ENCODE measurements around the gene ABLIM2. TPM values are rescaled to one million over a fixed set of nuclear protein-coding genes. Genes with fewer than 3 reads are reported as not detected.

ABLIM2 gene
- total RNA-seq, 1 donor from 2014 or later: 18.4 TPM

DNA sequence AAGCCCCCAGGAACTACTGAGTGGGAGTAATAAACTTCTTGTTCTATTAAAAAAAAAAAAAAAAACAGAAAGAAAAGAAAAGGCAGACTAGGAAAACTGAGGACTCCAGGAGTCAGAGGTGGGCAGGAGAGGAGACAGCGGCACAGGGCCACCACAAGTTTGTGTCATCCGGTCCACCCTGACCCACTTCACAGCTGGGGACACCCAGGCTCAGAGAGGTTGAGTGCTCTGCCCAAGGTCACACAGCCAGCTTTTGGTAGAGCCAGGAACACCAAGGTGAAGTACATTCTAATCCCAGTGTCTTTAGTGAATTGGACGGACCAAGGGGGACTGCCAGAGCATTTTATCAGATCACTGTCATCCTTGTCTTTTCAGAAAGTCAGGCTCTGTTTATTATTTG, 16.4 kb upstream of the ABLIM2 start:
- no peak for DNase-seq

DNA sequence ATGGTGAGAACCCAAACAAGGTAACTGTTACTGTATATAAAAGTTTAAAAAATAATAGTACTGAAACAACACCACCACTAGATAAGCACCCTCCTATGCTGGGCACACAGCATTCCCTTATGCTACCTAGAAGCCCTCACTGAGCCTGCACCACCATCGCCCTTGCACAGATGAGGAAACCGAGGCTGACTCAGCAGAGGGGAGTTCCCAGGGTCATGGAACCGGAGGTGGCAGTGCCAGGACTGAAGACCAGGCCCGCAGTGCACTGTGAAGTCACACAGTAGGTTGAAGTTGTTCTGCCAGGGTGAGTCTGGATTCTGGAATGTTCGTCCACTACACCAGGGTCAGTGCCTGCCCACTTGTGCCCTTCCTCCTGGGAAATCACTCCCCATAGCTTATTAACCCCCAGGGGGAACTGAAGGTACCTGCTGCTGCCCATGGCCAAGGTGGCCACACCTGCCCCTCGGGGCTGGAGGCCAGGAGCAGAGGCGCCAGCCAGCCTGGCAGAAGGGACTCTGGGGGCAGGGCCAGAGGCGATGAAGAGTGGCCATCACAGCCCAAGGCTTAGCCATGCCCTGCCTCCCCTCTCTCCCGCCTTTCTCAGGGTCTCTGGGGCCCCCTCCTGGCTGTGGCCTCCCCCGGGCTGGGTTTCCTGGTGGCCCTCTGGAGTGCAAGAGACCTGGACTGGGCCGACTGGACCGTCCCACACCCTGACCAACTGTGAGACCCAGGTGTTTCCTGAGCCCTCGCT, 15.1 kb upstream of the ABLIM2 start:
- no peak for DNase-seq

DNA sequence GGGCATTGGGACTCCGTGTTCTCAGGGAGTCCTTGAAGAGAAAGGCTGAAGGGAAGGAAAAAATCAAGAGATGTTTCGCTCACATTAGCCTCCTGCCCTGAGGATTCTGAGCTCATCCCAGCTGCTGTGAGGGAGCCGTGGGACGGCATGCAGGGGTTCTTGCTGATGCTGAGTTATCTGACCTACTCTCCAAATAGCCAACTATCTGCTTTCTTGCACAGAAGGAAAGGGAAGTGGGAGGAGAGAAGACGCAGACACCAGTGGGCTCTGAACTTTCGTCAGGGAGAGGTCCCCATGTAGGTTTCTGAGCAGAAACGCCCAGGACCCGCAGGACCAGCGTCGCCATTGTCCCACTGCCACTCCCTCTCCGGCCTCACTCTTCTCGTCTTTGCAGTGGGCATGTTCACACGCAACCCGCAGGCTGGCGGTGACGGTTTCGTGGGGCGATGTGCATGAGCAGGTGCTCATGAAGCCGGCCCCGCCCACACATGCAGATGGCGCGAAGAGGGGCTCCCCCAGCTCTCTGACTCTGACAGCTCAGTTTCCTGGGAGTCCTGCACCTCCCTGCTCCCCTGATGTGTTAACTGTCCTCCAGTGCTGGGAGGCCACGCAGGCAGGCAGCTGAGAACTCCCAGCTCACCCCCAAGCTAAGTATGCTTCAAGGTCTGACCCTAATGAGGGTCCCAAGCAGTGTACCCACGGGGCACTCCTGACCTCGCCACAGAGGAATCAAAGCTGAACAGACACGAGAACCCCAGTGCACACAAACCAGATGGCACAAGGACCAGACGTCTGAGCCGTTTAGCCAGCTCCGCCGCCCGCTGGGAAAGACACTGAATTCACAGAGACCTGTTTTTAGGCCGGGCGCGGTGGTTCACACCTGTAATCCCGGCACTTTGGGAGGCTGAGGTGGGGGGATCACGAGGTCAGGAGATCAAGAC, 13.6 kb upstream of the ABLIM2 start:
- no peak for DNase-seq

DNA sequence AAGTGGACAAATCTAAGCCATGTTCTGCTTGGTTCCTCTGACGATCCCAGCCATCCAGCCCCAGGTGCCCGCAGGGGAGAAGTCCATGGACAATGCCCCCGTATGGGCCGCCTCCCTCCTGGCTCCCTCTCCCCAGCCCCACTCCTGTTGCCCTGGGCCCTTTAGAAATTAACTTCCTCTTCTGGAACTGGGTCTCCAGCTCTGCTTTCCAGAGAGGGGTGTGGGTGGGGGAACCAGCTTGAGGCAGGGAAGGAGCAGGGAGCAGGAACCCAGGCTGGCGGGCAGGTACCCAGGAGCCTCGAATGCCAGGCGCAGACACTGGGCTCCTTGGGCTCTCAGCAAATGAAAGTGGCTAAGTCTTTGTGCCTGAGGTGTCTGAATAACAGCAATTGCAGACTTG, 12.7 kb upstream of the ABLIM2 start:
- no peak for DNase-seq

DNA sequence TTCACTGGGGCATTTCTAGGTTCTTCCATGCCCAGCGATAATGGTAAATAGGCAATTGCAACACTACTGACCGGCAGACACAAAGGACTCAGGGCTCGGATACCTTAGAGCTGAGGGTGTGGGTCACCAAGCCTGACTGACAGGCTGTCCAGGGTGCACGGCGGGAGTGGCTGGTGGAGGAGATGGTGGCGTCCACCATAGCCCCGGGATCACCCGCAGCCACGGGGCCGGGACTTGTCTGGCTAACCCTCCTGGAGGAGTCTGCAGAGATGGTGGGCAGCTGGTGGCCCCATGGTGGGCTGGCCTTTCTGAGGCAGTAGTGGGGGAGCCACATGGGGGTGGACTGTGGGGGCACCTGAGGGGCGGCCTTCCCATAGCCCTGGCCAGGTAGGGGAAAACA, 11.7 kb upstream of the ABLIM2 start:
- DNase-seq: no peak

DNA sequence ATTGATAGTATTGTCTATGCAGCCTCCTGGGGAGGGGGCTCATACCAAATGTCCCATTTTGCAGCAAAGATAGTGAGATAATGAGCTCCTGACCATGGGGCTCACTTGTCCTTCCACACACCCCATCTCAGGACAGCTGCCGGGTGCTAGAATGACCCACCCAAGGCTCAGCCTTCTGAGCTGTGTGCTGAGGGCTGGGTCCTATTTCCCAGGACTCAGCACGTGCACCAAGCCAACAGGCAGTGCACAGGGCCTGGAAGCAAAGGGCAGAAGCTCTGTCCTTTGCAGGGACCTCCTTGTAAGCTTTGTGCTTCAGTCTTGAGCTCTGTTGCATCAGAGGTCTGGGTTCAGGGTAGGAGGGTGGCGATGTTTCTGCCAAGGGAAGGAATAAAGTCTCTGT, 11.2 kb upstream of the ABLIM2 start:
- DNase-seq: no peak

DNA sequence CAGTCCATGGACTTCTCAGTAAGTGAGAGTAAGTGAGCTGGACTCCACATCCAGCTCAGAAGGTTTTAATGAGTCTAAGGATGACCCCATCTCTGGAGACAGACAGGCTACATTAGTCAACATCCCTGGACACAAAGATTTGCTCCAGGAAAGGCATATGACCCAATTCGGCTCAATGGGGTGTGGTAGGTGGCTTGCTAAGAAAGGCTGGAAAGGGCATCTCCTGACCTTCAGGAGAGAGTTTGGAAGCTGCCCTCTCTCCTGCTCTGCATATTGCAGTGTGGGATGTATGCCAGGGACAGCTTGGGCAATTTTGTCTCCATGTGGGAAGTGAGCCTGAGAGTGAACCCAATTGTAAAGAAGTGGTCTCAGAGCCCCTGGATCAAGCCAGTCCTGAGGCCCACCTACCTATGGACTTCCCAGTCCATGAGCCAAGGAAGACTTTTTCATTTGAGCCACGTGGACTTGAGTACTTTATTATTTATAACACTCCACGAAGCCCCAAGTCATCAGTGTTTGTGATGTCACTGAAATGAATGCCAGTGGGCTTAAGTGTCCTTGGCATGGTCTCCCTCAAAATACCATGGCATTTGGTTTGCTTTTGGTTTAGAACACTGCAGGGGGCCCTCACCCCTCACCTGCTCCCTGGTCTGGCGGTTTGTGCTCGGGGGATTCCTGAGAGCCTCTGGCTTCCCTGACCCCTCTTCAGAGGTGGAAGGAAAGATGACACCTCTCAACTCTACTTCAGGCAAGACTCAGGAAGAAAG, 10.4 kb upstream of the ABLIM2 start:
- DNase-seq: no peak

DNA sequence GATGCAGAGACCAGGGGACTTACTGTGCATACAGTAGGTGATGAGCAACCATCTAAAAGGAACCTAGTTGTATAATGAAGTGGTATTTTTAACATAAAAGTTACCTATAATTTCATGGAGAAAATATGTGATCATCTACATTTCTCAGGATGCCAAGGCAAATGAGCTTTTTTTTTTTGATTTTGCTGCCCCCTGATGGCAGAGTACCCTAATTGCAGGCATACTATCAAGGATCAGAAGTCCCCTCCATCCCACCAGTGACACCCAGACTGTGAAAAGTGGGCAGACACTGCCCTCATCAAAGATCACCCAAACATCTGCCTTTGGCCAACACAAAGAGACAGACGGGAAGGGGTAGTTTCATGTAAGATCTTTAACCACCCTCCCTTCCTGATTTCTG, 9.6 kb upstream of the ABLIM2 start:
- no peak for DNase-seq

DNA sequence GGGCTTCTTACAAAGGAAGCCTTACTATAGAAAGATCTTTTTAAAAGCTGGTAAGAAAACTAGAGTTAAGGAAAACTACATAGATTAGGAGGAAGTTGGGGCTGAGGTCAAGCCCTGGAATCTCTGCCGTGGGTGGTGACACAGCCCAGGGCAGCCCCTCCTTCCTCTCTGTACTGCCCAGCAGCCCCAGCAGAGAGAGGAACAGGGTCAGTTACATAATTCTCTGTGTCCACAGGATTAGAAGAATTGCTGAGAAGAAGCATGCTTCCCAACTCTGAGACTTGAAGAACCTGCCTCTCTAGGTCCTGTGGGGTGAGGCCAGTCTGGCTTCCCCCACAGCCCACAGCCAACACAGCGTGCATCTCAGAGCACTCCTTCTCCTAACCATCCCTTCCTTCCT, 9.2 kb upstream of the ABLIM2 start:
- no peak for DNase-seq

DNA sequence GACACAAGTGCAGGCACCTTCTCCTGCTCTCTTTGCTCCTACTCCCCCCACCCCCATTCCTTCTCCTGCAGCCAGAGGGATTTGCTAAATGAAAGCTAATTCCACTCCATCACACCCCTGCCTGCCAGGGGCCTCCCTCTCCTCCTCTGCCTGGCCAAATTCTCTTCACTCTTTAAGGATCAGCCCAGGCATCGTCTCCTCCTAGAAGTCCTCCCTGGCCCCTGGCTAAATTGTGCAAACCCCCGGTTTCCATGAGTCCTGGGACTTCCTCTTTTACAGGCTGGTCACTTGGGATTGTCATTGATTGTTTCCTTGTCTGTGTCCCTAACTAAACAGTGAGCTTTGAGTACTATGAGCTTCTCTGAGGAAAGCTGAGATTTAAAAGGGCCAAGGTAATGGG, 8.7 kb upstream of the ABLIM2 start:
- no peak for DNase-seq

DNA sequence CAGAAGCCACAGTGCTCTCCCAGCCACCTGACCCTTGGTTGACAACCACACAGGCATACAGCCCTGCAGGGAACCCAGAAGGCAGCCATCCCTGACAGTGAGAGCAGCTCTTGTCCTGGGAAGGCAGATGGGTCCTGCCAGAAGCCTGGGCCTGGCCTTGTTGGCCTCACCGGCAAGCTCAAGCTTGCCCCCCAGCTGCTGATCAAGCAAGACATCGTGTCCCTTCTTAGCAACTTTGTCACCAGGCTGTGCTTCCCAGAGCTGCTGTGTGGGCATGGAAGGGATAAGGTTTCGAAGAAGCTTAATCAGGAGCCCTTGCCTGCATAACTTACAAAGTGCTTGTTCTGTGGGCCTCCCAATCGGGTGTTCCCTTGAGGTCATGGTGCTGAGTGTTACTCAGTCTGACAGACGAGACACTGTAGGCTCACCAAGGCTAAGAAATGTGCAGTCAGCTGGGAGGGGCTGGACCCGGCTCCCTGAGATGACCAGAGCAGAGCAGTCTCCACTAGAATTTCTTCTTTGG, 6.8 kb upstream of the ABLIM2 start:
- no peak for DNase-seq

DNA sequence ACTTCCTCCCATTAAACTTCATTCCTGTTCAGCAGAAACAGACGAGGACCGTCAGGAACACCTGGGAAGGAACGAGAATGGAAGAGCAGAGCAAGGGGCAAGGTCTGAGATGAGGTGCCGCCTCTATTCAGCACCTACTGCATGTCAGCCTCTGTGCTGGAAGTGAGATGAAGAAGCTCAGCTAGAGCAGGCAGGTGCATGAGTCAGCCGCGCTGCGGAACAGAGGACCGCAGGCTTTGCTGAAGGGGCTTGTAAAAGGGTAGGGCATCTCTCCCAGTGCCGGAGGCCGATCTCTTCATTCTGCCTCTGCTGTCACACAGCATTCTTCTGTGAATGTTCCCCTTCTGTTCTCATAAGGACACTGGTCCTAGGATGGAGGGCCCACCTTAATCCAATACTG, 6.1 kb upstream of the ABLIM2 start:
- DNase-seq: no peak

DNA sequence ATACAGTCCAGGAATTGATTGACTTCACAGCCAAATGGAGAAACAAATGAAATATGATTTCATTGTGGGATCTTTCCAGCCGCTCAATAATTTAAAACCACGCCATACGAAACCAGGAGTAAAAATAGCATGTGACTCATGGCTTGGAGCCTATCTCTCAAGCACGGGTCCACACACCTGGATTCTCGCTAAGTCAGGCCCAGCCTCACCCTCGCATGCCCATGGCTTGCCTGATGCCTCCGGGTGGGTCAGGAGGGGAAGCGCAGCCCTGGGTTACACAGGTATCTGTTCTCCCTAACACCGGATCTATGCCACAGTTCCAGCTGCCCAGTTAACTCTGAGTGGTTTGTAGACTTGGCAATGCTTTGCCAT, 5.6 kb upstream of the ABLIM2 start:
- no peak for DNase-seq

DNA sequence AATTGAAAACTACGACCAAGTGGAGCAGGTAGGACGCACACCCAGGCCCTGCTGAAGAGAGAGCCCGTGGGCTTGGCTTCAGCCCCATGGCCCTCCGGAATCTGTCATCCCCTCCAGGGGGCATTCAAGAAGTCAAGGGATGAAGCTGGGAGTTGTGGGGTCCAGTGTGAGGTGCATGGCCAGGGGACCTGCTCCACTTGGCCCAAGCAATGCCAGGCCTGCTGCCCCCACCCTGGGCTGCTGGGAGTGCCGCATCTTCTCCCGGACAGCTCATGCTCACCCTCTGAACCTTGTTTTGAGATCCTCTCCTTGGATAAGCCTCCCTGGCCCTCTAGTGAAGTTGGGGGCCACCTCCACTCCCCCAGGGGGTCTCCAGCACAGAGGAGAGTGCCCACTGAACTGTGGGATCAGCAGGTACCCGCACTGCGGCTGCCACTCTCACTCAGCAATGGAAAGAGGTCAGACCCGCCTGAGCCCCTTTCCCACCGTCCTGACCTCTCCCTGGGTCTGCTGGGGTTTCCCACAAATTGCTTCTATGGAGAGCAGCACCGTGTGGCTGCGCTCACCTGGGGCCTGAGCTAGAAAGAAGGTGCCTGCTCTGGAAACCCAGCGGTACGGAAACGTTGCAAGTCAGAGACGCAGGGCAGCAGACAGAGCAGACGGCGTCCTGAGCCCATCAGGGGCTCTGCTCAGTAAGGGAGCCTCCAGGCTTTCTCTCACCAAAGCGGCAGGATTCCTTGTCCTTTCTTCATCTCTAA, 5.0 kb upstream of the ABLIM2 start:
- no peak for DNase-seq

DNA sequence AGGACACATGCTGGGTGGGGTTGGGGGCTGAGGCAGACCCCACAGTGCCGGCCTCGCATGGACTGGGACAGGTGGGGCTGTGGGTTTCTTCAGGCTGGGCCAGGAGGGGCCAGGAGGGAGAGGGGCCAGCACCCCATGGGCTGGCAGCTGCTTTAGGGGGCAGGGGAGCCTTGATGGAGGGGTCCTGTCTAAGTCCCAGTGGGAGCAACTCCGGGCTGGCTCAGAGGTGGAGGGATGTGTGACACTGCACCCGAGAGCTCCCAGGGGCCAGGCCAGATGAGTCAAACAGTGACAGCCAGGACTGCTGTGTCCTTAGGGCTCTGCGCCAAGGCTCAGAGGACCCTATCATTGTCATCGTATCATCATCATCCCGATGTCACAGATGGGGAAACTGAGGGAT, 4.4 kb upstream of the ABLIM2 start:
- DNase-seq: no peak

DNA sequence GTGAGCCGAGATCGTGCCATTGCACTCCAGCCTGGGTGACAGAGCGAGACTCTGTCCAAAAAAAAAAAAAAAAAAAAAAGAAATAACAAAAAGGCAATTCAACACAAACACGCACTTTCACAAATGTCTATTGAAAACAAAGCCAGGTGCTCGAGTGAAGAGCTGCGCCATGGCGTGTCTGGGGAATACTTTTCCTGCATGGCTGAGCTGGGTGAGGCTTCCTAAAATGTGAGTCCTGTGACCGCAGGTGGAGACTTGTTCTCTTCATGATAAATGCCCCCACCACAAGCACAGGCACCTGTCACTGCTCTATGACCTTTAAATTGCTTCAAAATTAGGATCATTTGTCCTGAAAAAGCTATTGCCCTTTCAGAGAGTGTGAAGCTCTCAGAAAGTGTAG, 4.0 kb upstream of the ABLIM2 start:
- no peak for DNase-seq

DNA sequence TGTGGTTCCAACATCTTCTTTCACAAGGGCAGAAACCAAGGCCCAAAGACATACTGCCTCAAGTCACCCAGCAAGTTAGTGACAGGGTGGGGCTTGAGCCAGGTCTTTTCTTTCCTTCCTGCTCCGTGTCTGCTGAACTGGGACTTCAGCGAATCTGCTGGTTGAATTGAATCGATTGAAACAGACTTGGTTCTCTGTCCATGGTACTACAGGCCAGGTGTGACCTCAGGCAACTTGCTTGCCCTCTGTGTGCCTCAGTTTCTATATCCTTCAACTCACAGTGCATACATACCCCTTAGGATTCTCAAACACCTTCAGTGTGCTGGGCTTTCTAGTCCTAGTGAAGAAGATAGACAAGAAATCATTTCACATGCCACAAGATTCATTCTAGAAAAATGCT, 2.0 kb upstream of the ABLIM2 start:
- no peak for DNase-seq

DNA sequence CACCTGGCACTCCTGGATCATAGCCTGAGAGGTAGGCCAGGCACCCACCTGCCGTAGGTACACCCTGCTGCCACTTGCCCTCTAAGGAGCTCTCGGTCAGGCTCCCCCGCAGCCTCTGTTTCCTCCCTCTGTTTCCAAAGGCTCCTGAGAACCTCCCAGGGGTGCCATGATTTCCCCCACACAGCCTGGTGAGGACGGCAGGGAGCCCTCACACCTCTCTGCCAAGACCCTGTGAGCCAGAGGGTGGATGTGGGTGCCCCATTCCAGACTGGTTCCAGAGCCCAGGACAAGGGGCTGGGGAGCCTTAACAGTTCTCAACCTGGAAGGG, 1.6 kb upstream of the ABLIM2 start:
- no peak for DNase-seq

DNA sequence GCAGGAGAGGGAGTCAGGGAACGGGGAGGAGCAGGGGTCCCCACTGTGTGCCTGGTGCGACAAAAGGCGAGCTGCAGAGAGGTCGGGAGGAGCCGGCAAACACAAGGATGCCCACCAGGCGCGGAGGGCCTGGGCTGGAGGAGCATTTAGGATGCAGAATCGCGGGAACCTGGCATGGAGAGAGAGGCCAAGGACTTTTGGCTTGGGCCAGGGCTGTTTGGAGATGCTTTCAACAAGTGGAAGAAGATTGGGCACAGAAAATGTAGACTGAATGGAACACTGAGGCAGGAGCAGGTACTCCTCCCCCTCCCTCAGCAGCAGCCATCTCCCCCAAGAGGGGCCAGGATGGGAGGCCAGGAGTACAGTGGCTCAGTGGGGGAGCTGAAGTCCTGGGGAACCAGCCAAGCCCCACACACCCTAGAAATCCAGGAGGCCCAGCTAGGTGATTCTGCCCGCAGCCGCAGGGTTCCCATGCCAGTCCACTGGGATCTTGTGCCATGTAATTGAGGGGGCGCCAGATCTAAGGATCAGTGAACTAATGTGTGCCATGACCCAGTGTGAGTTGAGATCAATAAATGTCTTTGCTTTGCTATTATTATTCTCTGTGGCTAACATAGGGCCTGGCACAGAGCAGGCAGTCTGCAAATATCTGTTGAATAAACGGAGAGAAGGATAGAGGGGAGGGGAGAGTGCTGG, 1.1 kb upstream of the ABLIM2 start:
- no peak for DNase-seq

DNA sequence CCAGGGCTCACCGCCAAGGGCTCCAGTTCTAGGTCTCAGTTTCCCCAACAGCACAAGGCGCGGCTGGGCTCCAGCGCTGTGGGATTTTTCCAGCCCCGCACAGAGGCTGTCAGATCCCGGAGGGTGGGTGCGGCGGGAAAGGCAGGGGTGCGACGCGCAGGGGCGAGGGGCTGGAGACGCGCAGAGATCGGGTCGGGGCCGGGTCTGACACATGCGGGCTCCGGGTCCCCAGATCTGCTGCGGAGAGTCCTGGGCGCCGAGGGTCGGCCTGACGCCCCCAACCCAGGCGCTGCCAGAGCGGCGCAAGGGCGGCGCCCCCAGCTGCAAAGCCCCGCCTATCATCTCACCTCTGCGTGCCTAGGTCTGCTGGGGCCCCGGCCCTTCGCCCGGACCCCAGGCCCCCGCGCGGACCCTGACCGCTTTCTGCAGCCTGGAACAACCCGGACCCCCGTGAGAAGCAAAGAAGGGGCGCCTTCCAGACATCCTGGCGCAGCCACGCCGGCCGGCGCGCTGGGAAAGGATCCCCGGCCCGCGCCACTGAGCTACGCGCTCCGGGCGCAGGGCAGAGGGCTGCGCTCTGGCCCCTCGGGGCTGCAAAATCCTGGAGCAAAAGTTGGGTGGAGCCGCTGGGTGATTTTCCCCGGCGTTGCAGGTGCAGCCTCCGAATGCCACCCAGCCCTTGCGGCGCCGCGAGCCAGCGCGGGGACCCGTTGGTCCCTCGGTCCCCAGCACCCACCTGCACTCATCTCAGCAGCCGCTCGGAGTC, 486 bp downstream of the ABLIM2 start:
- DNase-seq: no peak

DNA sequence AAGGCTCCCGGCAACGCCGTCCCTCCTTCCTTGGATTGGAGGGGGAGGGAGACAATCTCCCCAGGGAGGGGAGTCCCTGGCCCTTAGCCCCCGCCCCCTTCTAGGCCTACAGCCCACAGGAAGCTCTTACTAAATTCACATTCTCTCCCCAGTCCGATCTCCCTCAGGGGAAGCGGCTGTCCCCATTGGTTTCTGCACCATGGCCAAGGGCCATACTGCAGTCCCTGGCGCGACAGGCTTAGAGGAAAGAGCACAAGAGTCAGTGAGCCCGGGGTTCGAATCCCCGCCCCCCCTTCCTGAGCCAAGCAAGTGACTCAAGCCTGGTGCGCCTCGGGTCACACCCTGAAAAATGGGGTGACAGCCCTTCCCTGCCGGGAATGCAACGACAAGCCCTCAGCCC, 1.1 kb downstream of the ABLIM2 start:
- DNase-seq: no peak
